Endothelial cell (in vitro differentiated cells): ENCODE data around the gene CYB5A. TPM values are rescaled to one million over a fixed set of nuclear protein-coding genes. Genes with fewer than 3 reads are reported as not detected.

Source experiments
- DNase-seq: peaks from one replicate; pipeline ENCODE4 v3.0.0; 2021; ENCODE audit warnings: low spot score
- H3K27ac Mint-ChIP-seq: one replicate; pipeline ENCODE4 v1.8.0; 2021; ENCODE audit warnings: mixed read lengths, inconsistent platforms; ENCODE audit not compliant: unreplicated experiment
- H3K27me3 Mint-ChIP-seq: one replicate; pipeline ENCODE4 v1.8.0; 2021; ENCODE audit warnings: mild to moderate bottlenecking, moderate library complexity, mixed read lengths, inconsistent platforms; ENCODE audit not compliant: unreplicated experiment
- H3K36me3 Mint-ChIP-seq: one replicate; pipeline ENCODE4 v1.8.0; 2021; ENCODE audit warnings: mild to moderate bottlenecking, low read depth, mixed read lengths, inconsistent platforms; ENCODE audit not compliant: unreplicated experiment
- H3K4me1 Mint-ChIP-seq: one replicate; pipeline ENCODE4 v1.8.0; 2021; ENCODE audit warnings: mild to moderate bottlenecking, mixed read lengths, inconsistent platforms; ENCODE audit not compliant: unreplicated experiment
- H3K4me3 Mint-ChIP-seq: one replicate; pipeline ENCODE4 v1.8.0; 2021; ENCODE audit warnings: mild to moderate bottlenecking, mixed read lengths, inconsistent platforms; ENCODE audit not compliant: unreplicated experiment
- H3K9me3 Mint-ChIP-seq: one replicate; pipeline ENCODE4 v1.8.0; 2021; ENCODE audit warnings: mixed read lengths, inconsistent platforms; ENCODE audit not compliant: unreplicated experiment
- CTCF ChIP-seq: fragments of 200-600 bp; sonication (generic); IDR thresholded peaks from one replicate; pipeline ENCODE4 v1.5.0; 2021; ENCODE audit warnings: antibody characterized with exemption; ENCODE audit not compliant: unreplicated experiment
- total RNA-seq: library from RNA; stranded (reverse); fragmentation: NEBNext Ultra II Directional; extraction: Animal tissue kit (Norgen Biotek cat#: 25700); gene quantifications from one replicate; pipeline ENCODE4 v1.2.1, GENCODE V29; 2021; ENCODE audit not compliant: unreplicated experiment

CYB5A gene
- total RNA-seq, 1 donor from 2014 or later = 119 TPM

- H3K4me3 Mint-ChIP-seq = no peak overlapping the region
- DNase-seq = no peak
Observed at GRCh38 chr18:74251297-74252038, 40.3 kb downstream of the CYB5A start.

DNA sequence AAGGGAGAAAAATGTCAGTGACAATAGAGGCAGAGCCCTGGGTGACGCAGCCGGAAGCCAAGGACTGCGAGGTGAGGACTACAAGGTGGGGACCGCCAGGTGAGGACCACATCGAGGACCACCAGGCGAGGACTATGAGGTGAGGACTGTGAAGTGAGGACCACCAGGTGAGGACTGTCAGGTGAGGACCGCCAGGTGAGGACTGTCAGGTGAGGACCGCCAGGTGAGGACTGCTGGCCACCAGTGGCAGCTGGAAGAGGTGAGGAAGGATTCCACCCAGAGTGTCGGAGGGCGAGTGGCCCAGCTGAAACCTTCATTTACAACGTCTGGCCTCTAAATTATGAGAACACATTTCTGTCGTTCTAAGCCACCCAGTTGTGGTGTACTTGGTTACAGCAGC, 41.6 kb downstream of the CYB5A start:
- Mint-ChIP-seq H3K27ac (no peak overlapping the region), H3K9me3 (no peaks in the 10 kb centered on the region), H3K36me3 (peaks cover 20% of the 10 kb centered on the region), H3K4me3 (no peak overlapping the region), H3K4me1 (peaks cover 36% of the 10 kb centered on the region), H3K27me3 (peaks cover 10% of the 10 kb centered on the region)
- DNase-seq = no peak
- no peak for TF ChIP-seq CTCF

More at GRCh38 chr18:74251297-74252038, 40.3 kb downstream of the CYB5A start:
- Mint-ChIP-seq H3K4me1 (peaks cover 48% of the 10 kb centered on the region), H3K27ac (peak overlapping the region; percentile 52), H3K36me3 (peaks cover 20% of the 10 kb centered on the region), H3K9me3 (no peaks in the 10 kb centered on the region), H3K27me3 (peaks cover 10% of the 10 kb centered on the region)
- TF ChIP-seq CTCF = no peak

DNA sequence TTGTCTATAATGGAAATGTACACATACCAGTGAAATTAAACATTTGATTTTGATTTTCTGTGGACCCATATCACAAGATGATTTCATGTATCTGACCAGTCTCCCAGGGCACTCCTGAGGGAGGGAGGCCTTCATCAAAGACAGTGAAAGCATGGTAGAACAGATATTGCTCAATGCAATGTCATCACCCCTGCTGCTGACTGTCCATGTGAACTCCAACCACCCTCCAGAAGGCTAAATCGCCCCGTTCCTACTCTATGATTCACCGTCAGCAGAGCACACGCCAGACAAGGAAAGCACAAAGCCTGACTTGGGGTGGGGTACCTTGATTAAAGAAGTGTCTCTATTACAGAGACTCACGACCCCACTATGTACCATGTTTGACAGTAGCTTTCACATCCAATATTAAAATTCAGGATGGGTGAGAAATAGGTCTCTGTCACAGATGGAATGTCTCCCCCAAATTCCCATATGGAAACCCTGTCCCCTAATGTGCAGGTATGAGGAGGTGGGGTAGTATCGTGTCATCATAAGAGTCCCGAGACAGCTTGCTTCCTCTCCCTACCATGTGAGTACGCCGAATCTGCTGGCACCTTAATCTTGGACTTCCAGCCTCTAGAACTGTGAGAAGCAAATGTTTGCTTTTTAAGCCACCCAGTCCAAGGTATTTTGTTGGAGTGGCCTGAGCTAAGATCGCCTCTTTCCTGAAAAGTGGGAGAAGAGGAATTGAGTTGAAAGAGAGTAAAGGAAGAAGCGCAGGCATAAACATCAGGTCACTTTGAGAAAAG, 42.4 kb downstream of the CYB5A start:
- Mint-ChIP-seq H3K27me3 (peaks cover 10% of the 10 kb centered on the region), H3K4me1 (peaks cover 31% of the 10 kb centered on the region), H3K27ac (no peak overlapping the region), H3K36me3 (peaks cover 20% of the 10 kb centered on the region), H3K9me3 (no peaks in the 10 kb centered on the region), H3K4me3 (no peak overlapping the region)
- TF ChIP-seq CTCF = no peak
- DNase-seq = no peak

DNA sequence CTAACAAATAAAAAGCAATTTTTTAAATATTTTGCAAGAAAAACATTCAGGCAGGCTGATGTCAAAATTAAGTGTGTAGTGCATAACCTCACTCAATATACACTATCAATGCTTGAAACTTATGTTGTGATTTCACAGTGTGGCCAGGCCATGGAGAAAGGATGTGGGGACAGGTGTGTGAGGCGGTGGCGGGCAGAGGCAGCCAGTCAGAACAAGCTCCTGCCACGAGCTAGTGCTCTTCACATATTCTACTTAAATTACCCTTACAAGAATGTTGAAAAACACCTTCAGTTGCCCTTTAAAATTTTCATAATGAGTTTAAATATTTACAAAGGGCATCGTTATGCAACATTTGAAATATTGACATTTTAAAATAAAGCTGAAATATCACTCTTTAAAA, 43.2 kb downstream of the CYB5A start:
- no peak for DNase-seq
- Mint-ChIP-seq H3K9me3 (no peaks in the 10 kb centered on the region), H3K27me3 (peaks cover 10% of the 10 kb centered on the region), H3K4me1 (peaks cover 27% of the 10 kb centered on the region), H3K27ac (no peak overlapping the region), H3K4me3 (no peak overlapping the region), H3K36me3 (peaks cover 20% of the 10 kb centered on the region)
- TF ChIP-seq CTCF = no peak

- H3K27ac Mint-ChIP-seq = peak overlapping the region; percentile 44
Observed at GRCh38 chr18:74248189-74248588, 43.6 kb downstream of the CYB5A start.

More at GRCh38 chr18:74248189-74248588, 43.6 kb downstream of the CYB5A start:
- DNase-seq = no peak
- TF ChIP-seq CTCF = no peak
- Mint-ChIP-seq H3K4me3 (no peak overlapping the region), H3K27me3 (peaks cover 10% of the 10 kb centered on the region), H3K9me3 (no peaks in the 10 kb centered on the region), H3K4me1 (peaks cover 28% of the 10 kb centered on the region), H3K36me3 (peaks cover 19% of the 10 kb centered on the region)
